ENCODE results near the gene UBXN6. TPM values are rescaled to one million over a fixed set of nuclear protein-coding genes. Genes with fewer than 3 reads are reported as not detected.

The UBXN6 gene
- polyA plus RNA-seq, 3 donors = 108 to 137 (median 111) TPM

DNA sequence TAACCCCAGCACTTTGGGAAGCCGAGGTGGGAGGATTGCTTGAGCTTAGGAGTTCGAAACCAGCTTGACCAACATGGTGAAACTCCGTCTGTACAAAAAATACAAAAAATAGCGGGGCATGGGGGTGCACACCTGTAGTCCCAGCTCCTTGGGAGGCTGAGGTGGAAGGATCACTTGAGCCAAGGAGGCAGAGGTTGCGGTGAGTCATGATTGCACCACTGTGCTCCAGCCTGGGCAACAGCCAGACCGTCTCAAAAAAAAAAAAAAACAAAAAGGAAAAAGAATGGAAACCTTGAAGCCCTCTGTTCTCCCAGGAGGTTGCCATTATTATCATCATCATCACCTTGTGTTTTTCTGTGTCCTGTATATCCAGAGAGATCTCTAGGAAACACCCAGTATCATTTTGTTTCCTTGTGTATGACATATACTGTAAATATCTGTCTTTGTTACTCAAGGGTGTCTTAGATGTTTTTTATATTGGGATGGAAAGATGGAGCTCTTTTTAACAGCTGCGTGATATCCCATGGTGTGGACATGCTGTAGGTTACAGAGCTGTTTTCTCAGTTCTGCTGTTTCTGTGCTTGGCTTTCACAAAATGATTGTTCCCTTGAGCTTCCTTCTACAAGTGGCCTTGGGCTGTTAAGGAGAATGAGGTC lies 43.3 kb downstream of the UBXN6 start:
- DNase-seq = no peak

DNA sequence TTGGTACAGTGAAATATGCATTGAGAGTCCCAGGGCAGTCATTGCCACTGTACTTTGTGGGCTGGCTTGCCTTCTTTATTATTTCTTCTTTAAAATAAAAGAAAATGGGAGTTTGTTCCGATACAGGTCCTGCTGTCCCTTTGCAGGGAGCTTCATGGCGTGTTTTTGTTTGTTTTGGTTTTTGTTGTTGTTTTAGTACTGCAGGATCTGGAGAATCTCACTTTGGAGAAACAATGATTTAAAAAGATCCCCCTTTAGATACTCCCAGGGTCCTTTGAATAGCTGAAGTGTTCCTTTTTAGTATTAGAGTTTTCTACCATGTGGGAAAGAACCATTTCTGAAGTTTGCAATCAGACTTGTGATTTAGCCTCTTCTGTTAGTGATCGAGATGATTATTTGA lies 44.0 kb downstream of the UBXN6 start:
- no peak for DNase-seq

DNA sequence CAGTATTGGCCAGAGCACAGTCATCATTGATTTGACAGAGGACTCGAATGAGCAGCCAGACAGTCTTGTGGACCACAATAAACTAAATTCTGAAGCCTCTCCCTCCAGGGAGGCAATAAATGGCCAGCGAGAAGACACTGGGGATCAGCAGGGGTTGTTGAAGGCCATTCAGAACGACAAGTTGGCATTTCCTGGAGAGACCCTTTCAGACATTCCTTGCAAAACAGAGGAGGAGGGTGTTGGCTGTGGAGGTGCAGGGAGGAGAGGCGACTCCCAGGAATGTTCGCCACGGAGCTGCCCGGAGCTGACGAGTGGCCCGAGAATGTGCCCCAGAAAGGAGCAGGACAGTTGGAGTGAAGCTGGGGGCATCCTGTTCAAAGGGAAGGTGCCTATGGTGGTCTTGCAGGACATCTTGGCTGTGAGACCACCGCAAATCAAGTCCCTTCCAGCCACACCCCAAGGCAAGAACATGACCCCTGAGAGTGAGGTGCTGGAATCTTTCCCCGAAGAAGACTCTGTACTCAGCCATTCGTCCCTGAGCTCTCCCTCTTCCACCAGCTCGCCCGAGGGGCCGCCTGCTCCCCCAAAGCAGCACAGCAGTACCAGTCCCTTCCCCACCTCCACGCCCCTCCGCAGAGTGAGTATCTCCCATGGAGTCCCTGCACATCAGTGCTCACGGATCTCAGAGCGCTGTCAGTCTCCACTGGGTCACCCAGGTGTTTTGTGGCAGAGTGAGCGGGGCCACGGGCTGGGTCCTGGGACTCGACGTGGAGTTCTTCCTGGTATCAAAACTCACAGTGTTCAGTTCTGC lies 48.3 kb downstream of the UBXN6 start:
- DNase-seq = no peak

DNA sequence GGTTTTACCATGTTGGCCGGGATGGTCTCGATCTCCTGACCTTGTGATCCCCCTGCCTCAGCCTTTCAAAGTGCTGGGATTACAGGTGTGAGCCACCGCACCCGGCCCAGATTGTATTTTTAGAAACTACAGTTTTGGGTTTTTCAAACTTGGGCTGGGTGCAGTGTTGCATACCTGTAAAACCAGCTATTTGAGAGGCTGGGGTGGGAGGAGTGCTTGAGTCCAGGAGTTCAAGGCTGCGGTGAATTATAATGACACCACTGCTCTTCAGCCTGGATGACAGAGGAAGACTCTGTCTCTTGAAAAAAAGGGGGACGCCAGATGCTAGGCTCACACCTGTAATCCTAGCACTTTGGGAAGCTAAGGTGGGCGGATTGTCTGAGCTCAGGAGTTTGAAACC lies 51.0 kb downstream of the UBXN6 start:
- DNase-seq = no peak

DNA sequence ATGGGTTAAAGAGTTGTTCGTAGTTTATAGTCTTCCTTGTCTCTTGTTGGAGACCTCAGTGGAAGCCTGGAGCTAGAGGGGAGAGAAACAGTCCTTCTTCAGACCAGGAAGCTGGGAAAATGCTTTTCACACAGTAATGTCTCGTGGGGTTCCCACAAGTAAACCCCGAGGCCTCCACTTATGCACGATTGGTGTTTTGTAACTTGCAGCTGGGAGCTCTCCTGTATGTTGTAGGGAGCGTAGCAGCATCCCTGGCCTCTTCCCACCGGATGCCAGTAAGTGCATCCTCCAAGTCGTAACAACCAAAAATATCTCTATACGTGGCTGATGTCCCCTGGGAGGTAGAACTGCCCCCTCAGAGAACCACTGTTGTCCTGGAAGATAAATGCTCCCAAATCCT lies 51.6 kb downstream of the UBXN6 start:
- DNase-seq = no peak

DNA sequence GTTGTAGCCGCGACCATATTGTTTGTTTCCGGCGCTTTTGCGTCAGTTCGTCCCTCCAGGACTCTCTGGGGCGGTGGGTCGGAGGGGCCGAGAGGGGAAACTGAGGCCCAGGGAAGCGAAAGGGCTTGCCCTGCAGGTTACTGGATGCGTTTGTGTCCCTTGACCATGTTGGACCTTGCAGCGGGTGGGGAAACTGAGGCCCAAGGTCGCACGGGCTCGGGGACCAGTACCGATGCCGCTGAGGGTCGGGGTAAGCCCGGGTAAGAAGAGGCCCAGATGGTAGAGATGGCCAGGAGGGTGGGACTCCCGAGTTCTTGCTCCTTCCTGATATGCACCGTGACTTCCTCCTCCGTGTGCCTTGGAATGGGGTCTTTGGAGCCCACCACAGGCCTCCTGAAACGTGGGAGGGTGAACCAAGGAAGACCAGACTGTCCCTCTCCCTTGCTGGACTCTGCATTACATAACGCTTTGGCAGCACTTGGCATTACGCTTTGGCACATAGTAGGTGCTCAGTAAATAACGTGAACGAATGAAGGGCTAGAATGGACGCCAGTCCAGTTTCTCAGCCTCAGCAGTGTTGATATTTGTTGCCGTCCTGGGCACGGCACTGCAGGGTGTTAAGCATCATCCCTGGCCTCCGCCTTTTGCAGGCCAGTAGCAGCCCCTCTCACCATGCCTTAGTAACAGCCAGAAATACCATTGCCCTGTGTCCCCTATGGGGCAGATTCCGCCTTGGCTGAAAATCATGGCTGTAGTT lies 54.4 kb downstream of the UBXN6 start:
- no peak for DNase-seq

DNA sequence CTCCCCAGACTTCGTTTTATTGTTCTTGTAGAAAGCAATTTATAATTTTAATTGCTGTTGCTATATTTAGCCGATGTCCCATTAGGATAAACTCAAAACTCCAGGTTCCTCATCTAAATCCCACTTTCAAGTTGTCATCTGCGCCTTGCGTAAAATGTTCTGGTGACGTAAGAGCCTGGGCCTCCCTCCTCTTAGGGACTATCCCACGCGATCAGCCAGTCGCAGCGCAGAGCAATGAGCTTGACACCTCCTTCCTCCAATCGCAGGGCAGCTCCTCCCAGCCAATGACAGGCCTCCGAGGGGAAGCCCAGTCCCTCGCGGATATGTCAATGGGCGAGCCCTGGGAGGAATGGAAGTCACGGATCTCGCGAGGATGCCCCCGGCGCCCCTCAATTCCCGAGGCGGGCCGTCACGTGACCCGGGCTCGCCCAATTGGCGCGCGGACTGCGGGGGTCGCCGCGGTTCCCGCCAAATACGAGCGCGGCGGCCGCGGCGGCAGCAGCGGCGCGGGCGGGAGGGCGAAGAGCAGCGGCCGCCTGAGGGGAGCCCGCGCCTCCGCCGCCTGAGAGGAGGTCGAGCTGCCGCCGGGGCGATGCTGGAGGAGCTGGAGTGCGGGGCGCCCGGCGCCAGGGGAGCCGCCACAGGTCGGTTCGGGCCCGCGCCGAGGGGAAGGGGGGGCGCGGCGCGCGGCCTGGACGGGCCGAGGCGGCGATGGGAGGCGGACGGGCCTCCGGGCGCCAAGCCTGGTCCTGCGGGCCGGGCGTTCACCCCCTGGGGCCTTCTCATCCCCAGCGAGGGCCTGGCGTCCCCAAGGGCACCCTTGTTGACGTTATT lies 55.2 kb downstream of the UBXN6 start, which contains the start of gene CHAF1A:
Gene CHAF1A, plus strand, starts transcription at position 470 of the 834 bp plus-strand sequence. Its CDS starts 123 bp downstream, at position 593.
- DNase-seq = peak; percentile 99

DNA sequence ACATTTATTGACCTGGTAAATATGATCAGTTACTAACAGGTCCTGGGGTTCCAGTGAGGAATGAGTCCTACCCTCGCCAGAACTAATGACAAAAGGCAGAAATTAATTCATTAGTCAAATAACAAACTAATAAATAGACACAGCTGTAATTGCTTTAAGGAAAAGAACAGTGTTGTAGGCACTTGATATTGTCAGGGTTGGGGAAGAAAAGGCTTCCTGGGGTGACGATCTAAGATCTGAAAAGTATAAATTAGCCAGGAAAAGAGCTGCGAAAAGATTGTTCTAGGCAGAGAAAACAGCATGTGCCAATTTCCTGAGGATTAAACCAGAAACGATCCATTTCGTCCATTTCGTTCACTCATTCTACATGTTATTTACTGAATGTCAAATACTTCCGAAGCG lies 55.8 kb downstream of the UBXN6 start:
- no peak for DNase-seq

DNA sequence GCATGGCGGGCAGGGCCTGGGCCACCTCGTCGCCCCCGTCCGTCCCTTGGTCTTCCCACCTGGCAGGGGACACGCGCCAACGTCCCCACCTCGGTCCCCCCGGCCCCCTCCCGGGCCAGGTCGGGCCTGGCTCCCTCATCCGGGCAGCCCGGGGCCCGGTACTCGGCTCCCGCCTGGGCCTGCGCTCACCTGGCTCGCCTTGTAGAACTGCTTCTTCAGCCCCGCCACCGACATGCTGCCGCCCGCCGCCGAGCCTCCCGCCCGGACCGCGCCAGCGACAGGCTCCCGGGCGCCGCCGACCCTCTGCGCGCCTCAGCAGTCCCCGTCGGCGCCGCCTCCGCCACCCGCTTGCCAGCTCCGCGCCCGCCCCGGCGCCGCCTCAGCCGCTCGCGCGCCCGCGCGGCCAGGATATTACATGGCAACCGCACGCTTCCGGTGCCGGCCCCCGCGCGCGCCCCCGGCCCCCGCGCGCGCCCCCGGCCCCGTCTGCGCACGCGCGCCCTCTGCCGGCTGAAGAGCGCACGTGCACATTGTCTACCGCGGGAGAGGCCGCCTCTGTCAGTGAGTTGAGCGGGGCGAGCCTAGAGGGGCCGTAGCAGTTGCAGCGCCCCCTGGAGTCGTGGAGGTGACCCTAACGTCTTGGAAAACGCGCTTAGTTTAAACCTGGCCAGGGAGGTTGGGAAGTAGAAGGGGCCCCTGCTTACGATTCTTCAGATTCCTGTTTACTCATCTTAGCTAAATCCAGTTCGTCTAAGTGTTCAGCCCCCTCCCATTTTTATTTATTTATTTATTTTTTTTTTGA lies 57.3 kb downstream of the UBXN6 start, which contains the start of gene SH3GL1:
Gene SH3GL1, minus strand, starts transcription at position 413 of the 802 bp plus-strand sequence. Its CDS starts 179 bp downstream, at position 234.
- DNase-seq = peak; percentile 92

DNA sequence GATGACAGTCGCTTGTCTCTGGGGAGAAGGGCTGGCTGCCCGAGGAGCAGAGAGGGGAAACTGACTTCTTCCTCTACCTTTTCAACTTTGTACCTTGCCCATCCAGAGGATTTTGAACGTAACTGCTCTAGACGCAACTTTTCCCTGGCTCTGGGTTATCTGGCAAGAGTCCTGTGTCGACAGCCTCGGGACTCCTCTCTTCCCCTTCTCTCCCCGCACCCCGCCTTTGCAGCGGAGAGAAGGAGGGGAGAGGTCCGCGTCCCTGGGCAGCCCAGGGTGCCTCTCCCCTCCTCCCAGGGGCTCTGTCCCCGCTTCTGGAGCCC lies 57.8 kb downstream of the UBXN6 start:
- no peak for DNase-seq

DNA sequence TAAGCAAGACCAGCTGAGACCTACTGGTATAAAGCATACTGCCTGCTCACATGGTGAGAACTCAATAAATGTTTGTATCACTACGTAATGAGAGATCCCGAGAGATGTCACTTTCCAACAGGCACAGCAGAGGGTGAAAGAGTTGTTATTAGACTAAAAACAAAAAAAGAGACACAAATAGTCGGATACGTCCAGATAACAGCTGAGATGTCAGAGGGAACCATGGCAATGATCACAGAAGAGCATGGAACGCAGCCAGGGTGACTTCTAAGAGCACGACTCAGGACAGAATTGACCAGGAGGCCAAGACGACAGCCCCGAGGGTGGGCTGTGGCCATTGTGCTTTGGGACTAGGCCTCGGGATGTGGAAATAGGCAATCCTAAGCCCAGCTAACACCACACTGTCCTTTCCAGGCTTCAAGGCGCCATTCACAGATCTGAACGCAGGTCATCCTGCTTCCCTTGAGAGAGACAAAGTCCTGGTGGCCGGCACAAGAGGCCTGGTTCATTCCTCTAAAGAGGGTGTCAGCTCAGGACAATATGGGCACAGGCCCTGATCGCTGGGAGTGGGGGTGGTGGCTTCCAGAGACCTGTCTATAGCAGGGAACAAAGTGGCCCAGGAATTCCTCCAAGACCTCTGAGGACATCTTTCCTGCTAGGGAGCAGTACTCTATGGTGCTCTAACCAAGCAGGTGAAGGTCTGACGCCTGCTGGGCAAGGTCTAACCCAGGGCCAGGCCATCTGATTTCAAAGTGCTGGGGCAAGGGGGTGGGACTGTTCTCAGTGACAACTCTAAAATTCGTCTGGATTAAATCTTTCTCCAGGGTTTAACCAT lies 60.4 kb downstream of the UBXN6 start:
- DNase-seq = no peak

Other genes starting within 250 kb of the UBXN6 start
- under 1 TPM; 0.76 to 0.84 (median 0.82) TPM for gene EBI3, start 228.3 kb downstream of the UBXN6 start, polyA plus RNA-seq (ENCODE audit: insufficient read length in 3 of 3)
- 10 to 100 TPM; 24.0 to 28.1 (median 24.9) TPM for gene YJU2, start 210.7 kb downstream of the UBXN6 start, polyA plus RNA-seq (ENCODE audit: insufficient read length in 3 of 3)
- gene SHD, start 178.5 kb downstream of the UBXN6 start, polyA plus RNA-seq (ENCODE audit: insufficient read length in 3 of 3) = 1 to 10 TPM; 1.3 to 2.8 (median 2.1) TPM
- under 1 TPM; 0.30 to 0.69 (median 0.41) TPM for gene TMIGD2, start 155.4 kb downstream of the UBXN6 start, polyA plus RNA-seq (ENCODE audit: insufficient read length in 3 of 3)
- gene FSD1, start 153.2 kb downstream of the UBXN6 start, polyA plus RNA-seq (ENCODE audit: insufficient read length in 3 of 3) = 1 to 10 TPM; 6.7 to 9.0 (median 8.4) TPM
- gene STAP2, start 119.0 kb downstream of the UBXN6 start, polyA plus RNA-seq (ENCODE audit: insufficient read length in 3 of 3) = 10 to 100 TPM; 24.4 to 33.7 (median 31.4) TPM
- 10 to 100 TPM; 29.3 to 33.8 (median 31.8) TPM for gene MPND, start 114.2 kb downstream of the UBXN6 start, polyA plus RNA-seq (ENCODE audit: insufficient read length in 3 of 3)
- 10 to 100 TPM; 63.5 to 82.4 (median 78.2) TPM for gene SH3GL1, start 57.2 kb downstream of the UBXN6 start, polyA plus RNA-seq (ENCODE audit: insufficient read length in 3 of 3)
- 10 to 100 TPM; 23.6 to 26.1 (median 24.3) TPM for gene CHAF1A, start 55.2 kb downstream of the UBXN6 start, polyA plus RNA-seq (ENCODE audit: insufficient read length in 3 of 3)
- 100 to 1,000 TPM in 1 of 3 donors, 10 to 100 TPM in 2; 89.2 to 106 (median 90.7) TPM for gene HDGFL2, start 14.5 kb upstream of the UBXN6 start, polyA plus RNA-seq (ENCODE audit: insufficient read length in 3 of 3)
- gene PLIN4, start 60.7 kb upstream of the UBXN6 start, polyA plus RNA-seq (ENCODE audit: insufficient read length in 3 of 3) = 1 to 10 TPM; 1.1 to 1.5 (median 1.4) TPM
- 1 to 10 TPM; 3.3 to 8.0 (median 7.7) TPM for gene PLIN5, start 77.4 kb upstream of the UBXN6 start, polyA plus RNA-seq (ENCODE audit: insufficient read length in 3 of 3)
- 1 to 10 TPM in 1 of 3 donors, under 1 TPM in 2; 0.69 to 1.1 (median 0.83) TPM for gene LRG1, start 82.2 kb upstream of the UBXN6 start, polyA plus RNA-seq (ENCODE audit: insufficient read length in 3 of 3)
- gene SEMA6B, start 101.9 kb upstream of the UBXN6 start, polyA plus RNA-seq (ENCODE audit: insufficient read length in 3 of 3) = 1 to 10 TPM; 2.5 to 3.9 (median 3.1) TPM
- 10 to 100 TPM; 13.3 to 15.1 (median 13.5) TPM for gene TNFAIP8L1, start 181.7 kb upstream of the UBXN6 start, polyA plus RNA-seq (ENCODE audit: insufficient read length in 3 of 3)
- gene MYDGF, start 212.5 kb upstream of the UBXN6 start, polyA plus RNA-seq (ENCODE audit: insufficient read length in 3 of 3) = 10 to 100 TPM; 76.1 to 93.4 (median 83.7) TPM

Measured in renal pelvis (tissue), 4 donors.